ENCODE measurements around the gene LAMA5.

Gene LAMA5

DNA sequence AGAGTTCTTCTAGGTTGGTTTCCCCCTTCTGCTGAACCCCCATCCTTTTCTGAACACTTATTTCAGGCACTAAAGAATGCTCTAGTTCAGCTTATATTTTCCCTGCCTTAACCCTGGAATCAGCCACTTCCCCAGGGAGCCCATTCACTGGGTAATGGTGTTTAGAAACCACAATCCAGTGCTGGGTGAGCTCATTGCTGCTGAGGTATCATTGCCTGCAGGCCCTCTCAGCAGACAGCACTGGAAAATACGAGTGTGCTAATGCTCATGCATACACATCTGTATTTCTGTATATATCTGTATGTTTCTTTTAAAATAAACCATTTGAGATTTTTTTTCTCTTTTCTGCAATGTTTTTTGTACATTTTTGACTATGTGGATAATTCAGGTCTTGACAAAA lies 101.7 kb downstream of the LAMA5 start:
- DNase-seq: no peak

DNA sequence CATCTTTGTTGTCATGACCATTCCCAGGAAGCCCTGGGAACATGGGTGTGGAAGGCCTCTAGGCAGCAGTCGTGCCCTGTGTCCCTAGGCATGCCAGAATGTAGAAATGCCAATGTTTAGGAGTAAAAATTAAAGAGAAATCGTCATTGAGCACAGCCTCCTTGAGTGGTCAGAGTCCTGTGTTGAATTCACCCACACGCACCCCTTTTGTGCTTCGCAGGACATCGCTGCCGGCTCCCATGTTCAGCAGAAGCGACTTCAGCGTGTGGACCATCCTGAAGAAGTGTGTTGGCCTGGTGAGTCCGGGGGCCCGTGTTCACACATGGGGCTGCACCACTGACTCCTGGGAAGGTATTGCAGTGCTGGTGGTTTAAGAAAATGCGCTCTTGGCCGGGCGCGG lies 103.7 kb downstream of the LAMA5 start:
- no peak for DNase-seq

GRCh38 chr20:62262064-62262463 lies 105.0 kb downstream of the LAMA5 start:
- no peak for DNase-seq

DNA sequence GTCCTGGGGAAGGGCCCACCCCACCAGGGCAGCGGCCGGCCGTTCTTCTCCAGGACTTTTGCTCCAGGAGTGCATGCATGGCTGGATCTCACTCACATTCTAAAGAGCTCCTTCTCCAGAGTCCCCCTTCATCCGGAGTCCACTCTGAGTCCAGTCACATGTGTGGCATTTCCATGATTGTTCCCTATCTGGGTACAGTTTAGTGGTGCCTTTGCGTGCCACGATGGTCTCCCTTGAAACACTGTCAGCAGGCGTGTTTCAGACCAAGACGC lies 107.9 kb downstream of the LAMA5 start:
- DNase-seq: no peak

Measured in fibroblast of skin of back (primary cell).